Kidney (tissue), 13 donors: ENCODE data around the gene SMIM45.

Experiments
- DNase-seq, 5 donors: peaks; one replicate each; pipeline ENCODE4 v3.0.0-alpha.2; 2013 to 2020
- FAIRE-seq: peaks from 2 replicates; lab custom pipeline; 2012; peaks lifted over from hg19 to GRCh38; lab: Jason Lieb, UNC
- H3K27ac ChIP-seq, 2 donors: one replicate each; pipeline ENCODE4 v1.7.0; 2013; ENCODE audit warnings: low read depth in 2 of 2, low read length in 2 of 2, inconsistent platforms in 1 of 2
- H3K27me3 ChIP-seq: one replicate; pipeline ENCODE4 v1.7.1; 2013; ENCODE audit warnings: low read length, inconsistent platforms; ENCODE audit not compliant: control insufficient read depth, insufficient read depth
- H3K36me3 ChIP-seq, 3 donors: one replicate each; pipeline versions ENCODE4 v1.7.0 to v1.7.1; 2013; ENCODE audit warnings: low read length in 3 of 3, control low read depth in 1 of 3, inconsistent platforms in 1 of 3; ENCODE audit not compliant: insufficient read depth in 3 of 3, control insufficient read depth in 2 of 3
- H3K4me1 ChIP-seq, 3 donors: one replicate each; pipeline versions ENCODE4 v1.7.0 to v1.7.1; 2013; ENCODE audit warnings: low read length in 3 of 3, inconsistent platforms in 1 of 3, low read depth in 1 of 3; ENCODE audit not compliant: control insufficient read depth in 2 of 3, insufficient read depth in 2 of 3
- H3K4me3 ChIP-seq, 3 donors: one replicate each; pipeline versions ENCODE4 v1.7.0 to v1.8.1; 2013; ENCODE audit warnings: low read length in 3 of 3, control low read depth in 1 of 3, inconsistent platforms in 1 of 3
- H3K9ac ChIP-seq, 3 donors: one replicate each; pipeline versions ENCODE4 v1.7.0 to v1.7.1; 2013; ENCODE audit warnings: low read length in 3 of 3, control low read depth in 1 of 3, inconsistent platforms in 1 of 3
- H3K9me3 ChIP-seq, 3 donors: one replicate each; pipeline versions ENCODE4 v1.7.0 to v1.7.1; 2013; ENCODE audit warnings: low read length in 3 of 3, control low read depth in 1 of 3, inconsistent platforms in 1 of 3; ENCODE audit not compliant: control insufficient read depth in 2 of 3, insufficient read depth in 1 of 3
- intact Hi-C: fragments of 100-400 bp; cut with DNase I; formaldehyde crosslinking; loops from one replicate; pipeline ENCODE4 v1.11.1; 2022
- TF ChIP-seq, protein P1 (sequence below): IDR thresholded peaks from 3 replicates; pipeline ENCODE4 v1.5.1; 2012; ENCODE audit warnings: mild to moderate bottlenecking, moderate library complexity, borderline replicate concordance; ENCODE audit not compliant: insufficient read depth; ENCODE audit errors: extremely low read depth
- donor health status: control.
- donor health status: control.
- donor health status: control.
- donor health status: control.
- donor health status: control.
- donor health status: DM: yes; HTN: yes; CAD: no.
- donor health status: Normal renal cell carcinoma (clear cell type).

SMIM45 gene

DNA sequence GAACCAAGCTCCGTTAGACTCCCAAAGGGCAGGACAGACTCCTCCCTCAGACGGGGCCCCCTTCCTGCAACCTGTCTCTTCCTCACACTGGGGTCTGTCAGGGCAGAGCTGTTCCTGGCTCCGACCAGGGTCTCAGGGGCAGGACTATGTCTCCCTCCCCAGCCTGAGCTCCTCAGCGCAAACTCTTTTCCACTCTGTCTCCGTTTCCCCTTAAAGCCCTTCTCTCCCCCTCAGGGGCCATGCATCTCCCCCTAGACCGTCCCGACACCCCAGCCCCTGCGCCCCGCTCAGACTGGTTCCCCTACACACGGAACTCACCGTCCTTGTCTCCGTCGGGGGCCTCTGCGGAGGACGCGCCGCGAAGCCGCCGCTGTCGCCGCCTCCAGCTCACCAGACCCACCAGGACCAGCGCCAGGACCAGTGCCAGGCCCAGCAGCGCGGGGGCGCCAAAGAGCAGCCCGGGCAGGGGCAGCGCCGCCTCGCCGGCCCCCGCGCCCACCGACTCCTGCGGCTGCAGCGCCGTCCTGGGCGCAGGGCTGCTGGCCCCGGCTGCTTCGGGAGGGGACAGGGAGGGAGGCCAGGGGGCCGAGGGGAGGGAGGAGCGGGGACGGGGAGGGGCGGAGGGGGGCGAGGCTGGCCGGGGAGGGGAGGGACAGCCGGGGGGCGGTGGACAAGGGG, 26.0 kb upstream of the SMIM45 start:
- TF ChIP-seq, protein P1, sequence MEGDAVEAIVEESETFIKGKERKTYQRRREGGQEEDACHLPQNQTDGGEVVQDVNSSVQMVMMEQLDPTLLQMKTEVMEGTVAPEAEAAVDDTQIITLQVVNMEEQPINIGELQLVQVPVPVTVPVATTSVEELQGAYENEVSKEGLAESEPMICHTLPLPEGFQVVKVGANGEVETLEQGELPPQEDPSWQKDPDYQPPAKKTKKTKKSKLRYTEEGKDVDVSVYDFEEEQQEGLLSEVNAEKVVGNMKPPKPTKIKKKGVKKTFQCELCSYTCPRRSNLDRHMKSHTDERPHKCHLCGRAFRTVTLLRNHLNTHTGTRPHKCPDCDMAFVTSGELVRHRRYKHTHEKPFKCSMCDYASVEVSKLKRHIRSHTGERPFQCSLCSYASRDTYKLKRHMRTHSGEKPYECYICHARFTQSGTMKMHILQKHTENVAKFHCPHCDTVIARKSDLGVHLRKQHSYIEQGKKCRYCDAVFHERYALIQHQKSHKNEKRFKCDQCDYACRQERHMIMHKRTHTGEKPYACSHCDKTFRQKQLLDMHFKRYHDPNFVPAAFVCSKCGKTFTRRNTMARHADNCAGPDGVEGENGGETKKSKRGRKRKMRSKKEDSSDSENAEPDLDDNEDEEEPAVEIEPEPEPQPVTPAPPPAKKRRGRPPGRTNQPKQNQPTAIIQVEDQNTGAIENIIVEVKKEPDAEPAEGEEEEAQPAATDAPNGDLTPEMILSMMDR: peak; percentile 67
- no peaks in the 10 kb centered on the region for H3K9me3 ChIP-seq
- H3K27me3 ChIP-seq: no peaks in the 10 kb centered on the region
- no peaks in the 10 kb centered on the region for H3K4me1 ChIP-seq
- no peaks in the 10 kb centered on the region for H3K36me3 ChIP-seq
- no peak overlapping the region for H3K27ac ChIP-seq
- H3K4me3 ChIP-seq: no peak overlapping the region
- FAIRE-seq (no peak), DNase-seq (peak in 4 of 5 donors; percentile 76 to 83 (median 78))
- intact Hi-C loops: no loop called here
- no peak overlapping the region for H3K9ac ChIP-seq

- Histone ChIP-seq H3K27ac (no peak overlapping the region), H3K9ac (no peak overlapping the region), H3K27me3 (no peaks in the 10 kb centered on the region), H3K9me3 (no peaks in the 10 kb centered on the region), H3K4me3 (no peak overlapping the region), H3K4me1 (no peaks in the 10 kb centered on the region), H3K36me3 (no peaks in the 10 kb centered on the region)
- TF ChIP-seq, protein P1: no peak
- no peak for FAIRE-seq
- intact Hi-C loops: no loop called here
- DNase-seq: no peak
These were observed 24.1 kb upstream of the SMIM45 start for GRCh38 chr22:41927813-41928212.

GRCh38 chr22:41928593-41929417, 23.1 kb upstream of the SMIM45 start:
- Histone ChIP-seq H3K9ac (no peak overlapping the region), H3K27ac (no peak overlapping the region), H3K4me3 (no peak overlapping the region), H3K9me3 (no peaks in the 10 kb centered on the region), H3K27me3 (no peaks in the 10 kb centered on the region), H3K4me1 (no peaks in the 10 kb centered on the region), H3K36me3 (no peaks in the 10 kb centered on the region)
- intact Hi-C loops: no loop called here
- DNase-seq: no peak
- TF ChIP-seq, protein P1: no peak
- FAIRE-seq: no peak
